HepG2 (cell line): ENCODE results near the gene CGREF1. TPM values are rescaled to one million over a fixed set of nuclear protein-coding genes. Genes with fewer than 3 reads are reported as not detected.

Source experiments
- ARHGAP35 ChIP-seq: sonication (generic); formaldehyde crosslinking; IDR thresholded peaks from 2 replicates; pipeline ENCODE4 v1.9.0; 2022; ENCODE audit warnings: mild to moderate bottlenecking, inconsistent platforms, moderate library complexity, missing genetic modification reagents, borderline replicate concordance
- BHLHE40 ChIP-seq: IDR thresholded peaks from 2 replicates; pipeline ENCODE4 v1.6.1; 2011; ENCODE audit warnings: low read length, improper control_type of control experiment
- CSRNP2 ChIP-seq: sonication (generic); formaldehyde crosslinking; conservative IDR thresholded peaks from 2 replicates; pipeline ENCODE4 v1.8.0; 2022; ENCODE audit warnings: low read depth, missing genetic modification reagents
- E2F1 ChIP-seq: sonication (generic); formaldehyde crosslinking; IDR thresholded peaks from 2 replicates; pipeline ENCODE4 v1.5.0; 2020; ENCODE audit warnings: missing genetic modification reagents
- EZH2 ChIP-seq: conservative IDR thresholded peaks from 2 replicates; pipeline ENCODE4 v1.6.1; 2012; ENCODE audit warnings: mild to moderate bottlenecking, low read depth, low read length, moderate library complexity
- FLYWCH1 ChIP-seq: sonication (generic); formaldehyde crosslinking; IDR thresholded peaks from 2 replicates; pipeline ENCODE4 v1.8.1; 2023; ENCODE audit warnings: mild to moderate bottlenecking, missing genetic modification reagents
- FOXM1 ChIP-seq: sonication (generic); formaldehyde crosslinking; IDR thresholded peaks from 2 replicates; pipeline ENCODE4 v1.5.0; 2020; ENCODE audit warnings: missing genetic modification reagents
- GZF1 ChIP-seq: sonication (generic); formaldehyde crosslinking; IDR thresholded peaks from 2 replicates; pipeline ENCODE4 v1.5.1; 2020; ENCODE audit warnings: mild to moderate bottlenecking, missing genetic modification reagents
- HDAC6 ChIP-seq: fragments of 200-600 bp; sonication (generic); IDR thresholded peaks from 2 replicates; pipeline ENCODE4 v1.7.0; 2017; ENCODE audit warnings: mild to moderate bottlenecking, antibody characterized with exemption, low read length, low read depth
- HIC2 ChIP-seq: sonication (generic); formaldehyde crosslinking; IDR thresholded peaks from 2 replicates; pipeline ENCODE4 v1.9.0; 2022; ENCODE audit warnings: low read depth, missing genetic modification reagents
- KDM6A ChIP-seq: IDR thresholded peaks from 2 replicates; pipeline ENCODE4 v1.6.1; 2016; ENCODE audit warnings: low read depth
- MED1 ChIP-seq: sonication (generic); formaldehyde crosslinking; IDR thresholded peaks from 2 replicates; pipeline ENCODE4 v1.4.0; 2020; ENCODE audit warnings: missing genetic modification reagents
- MXD1 ChIP-seq: sonication (generic); formaldehyde crosslinking; IDR thresholded peaks from 2 replicates; pipeline ENCODE4 v1.4.0; 2020; ENCODE audit warnings: mild to moderate bottlenecking, missing genetic modification reagents
- NFIB ChIP-seq: sonication (generic); formaldehyde crosslinking; IDR thresholded peaks from 2 replicates; pipeline ENCODE4 v1.9.0; 2021; ENCODE audit warnings: missing genetic modification reagents, mild to moderate bottlenecking, borderline replicate concordance
- PCBP2 ChIP-seq: fragments of 200-400 bp; formaldehyde crosslinking; optimal IDR thresholded peaks from 2 replicates; pipeline ENCODE3; 2018; ENCODE audit warnings: low read length, low read depth; ENCODE audit not compliant: poor library complexity, severe bottlenecking
- PHB2 ChIP-seq: fragments of 450-650 bp; IDR thresholded peaks from 2 replicates; pipeline ENCODE4 v1.6.1; 2018; ENCODE audit not compliant: partially characterized antibody
- RFX3 ChIP-seq: IDR thresholded peaks from 2 replicates; pipeline ENCODE4 v1.6.1; 2016; ENCODE audit warnings: missing biosample characterization, missing genetic modification reagents
- ZBTB42 ChIP-seq: sonication (generic); formaldehyde crosslinking; IDR thresholded peaks from 2 replicates; pipeline ENCODE4 v1.5.0; 2020; ENCODE audit warnings: mild to moderate bottlenecking, missing genetic modification reagents
- ZNF207 ChIP-seq: fragments of 450-650 bp; IDR thresholded peaks from 2 replicates; pipeline ENCODE4 v1.6.1; 2016; ENCODE audit warnings: antibody characterized with exemption, borderline replicate concordance
- ZNF331 ChIP-seq: sonication (generic); formaldehyde crosslinking; IDR thresholded peaks from 2 replicates; pipeline ENCODE4 v1.4.0; 2020; ENCODE audit warnings: missing genetic modification reagents
- ZNF343 ChIP-seq: sonication (generic); formaldehyde crosslinking; IDR thresholded peaks from 2 replicates; pipeline ENCODE4 v1.4.0; 2020; ENCODE audit warnings: mild to moderate bottlenecking, missing genetic modification reagents
- ZNF414 ChIP-seq: sonication (generic); formaldehyde crosslinking; IDR thresholded peaks from 2 replicates; pipeline ENCODE4 v1.5.0; 2020; ENCODE audit warnings: missing genetic modification reagents
- ZNF484 ChIP-seq: sonication (generic); formaldehyde crosslinking; IDR thresholded peaks from 2 replicates; pipeline ENCODE4 v1.5.1; 2020; ENCODE audit warnings: mild to moderate bottlenecking, low read depth, missing genetic modification reagents, borderline replicate concordance
- ZNF672 ChIP-seq: sonication (generic); formaldehyde crosslinking; IDR thresholded peaks from 2 replicates; pipeline ENCODE4 v1.8.1; 2022; ENCODE audit warnings: missing genetic modification reagents
- ZNF747 ChIP-seq: sonication (generic); formaldehyde crosslinking; IDR thresholded peaks from 2 replicates; pipeline ENCODE4 v1.8.1; 2023; ENCODE audit warnings: missing genetic modification reagents, mild to moderate bottlenecking, borderline replicate concordance
- ZNF883 ChIP-seq: sonication (generic); formaldehyde crosslinking; IDR thresholded peaks from 2 replicates; pipeline ENCODE4 v1.5.1; 2020; ENCODE audit warnings: mild to moderate bottlenecking, missing genetic modification reagents; ENCODE audit errors: not compliant biosample characterization
- polyA plus RNA-seq, 8 experiments: library from polyadenylated mRNA; depleted of rRNA in 3 of 8; stranded (reverse) in 7 of 8; unstranded in 1 of 8; fragments of >200 nt; fragmentation: Illumina TruSeq in 4 of 8; extraction: Trizol in 4 of 8; gene quantifications; 2 replicates each; pipeline versions ENCODE4 v1.2.1 to v1.2.3, GENCODE V29; 2011 to 2016; ENCODE audit warnings: low read depth in 4 of 8, missing spikeins in 1 of 8, mixed read lengths in 1 of 8; ENCODE audit not compliant: insufficient read depth in 1 of 8
- total RNA-seq, 5 experiments: library from RNA; depleted of rRNA; stranded (reverse); fragments of >200 nt; fragmentation: Illumina TruSeq; extraction: Trizol; gene quantifications; 2 replicates each; pipeline ENCODE4 v1.2.3, GENCODE V29; 2016; ENCODE audit warnings: low read depth in 1 of 5

CGREF1 gene
- total and polyA plus RNA-seq, 2 of the 13 experiments (the other 11 are each of a cell fraction or from before 2014, with no cell fraction given): 13.9 to 23.4 TPM

- TF ChIP-seq NFIB (CRISPR knock-in tag): no peak
- no peak for TF ChIP-seq ARHGAP35
- TF ChIP-seq EZH2: no peak
- TF ChIP-seq ZNF747 (CRISPR knock-in tag): no peak
- no peak for TF ChIP-seq PHB2
- no peak for TF ChIP-seq ZNF484
- no peak for TF ChIP-seq ZNF343
- TF ChIP-seq PCBP2: no peak
- 0 out of 2 replicates have a peak, but pooled peaks have one; percentile 17 for TF ChIP-seq HIC2 (CRISPR knock-in tag)
- TF ChIP-seq E2F1 (CRISPR knock-in tag): no peak
- TF ChIP-seq FOXM1 (CRISPR knock-in tag): peak; percentile 96; the same call in 1 of the 2 replicates
- no peak for TF ChIP-seq ZNF207
- no peak for TF ChIP-seq ZNF331 (CRISPR knock-in tag)
- TF ChIP-seq ZNF883 (CRISPR knock-in tag): no peak
- no peak; the same call in 1 of the 2 replicates for TF ChIP-seq ZNF672
- no peak for TF ChIP-seq GZF1 (CRISPR knock-in tag)
- TF ChIP-seq KDM6A (CRISPR knock-in tag): no peak
- TF ChIP-seq FLYWCH1 (CRISPR knock-in tag): no peak
- TF ChIP-seq ZBTB42: no peak
- 0 out of 2 replicates have a peak, but pooled peaks have one; percentile 71 for TF ChIP-seq CSRNP2
- no peak for TF ChIP-seq MED1 (CRISPR knock-in tag)
- TF ChIP-seq ZNF414 (CRISPR knock-in tag): no peak
- no peak for TF ChIP-seq RFX3 (CRISPR knock-in tag)
- no peak for TF ChIP-seq BHLHE40
- TF ChIP-seq HDAC6: no peak
- TF ChIP-seq MXD1: no peak
These were observed at the start of gene CGREF1 (continued) for GRCh38 chr2:27118525-27119329.
